ENCODE data around the gene PRAMEF20.
"Not testable (repeated sequence)": the region's sequence is repeated elsewhere in the genome, so short reads cannot be mapped to it uniquely, and the experiment has no call there.

PRAMEF20 gene

GRCh38 chr1:13432251-13432650, 22.0 kb downstream of the PRAMEF20 start:
- no peak for TF ChIP-seq CTCF (IDR thresholded peaks at IDR 0.05; ENCODE audit: control extremely low read depth, extremely low read depth, low read depth, missing control alignments)
- DNase-seq (ENCODE audit: extremely low spot score), result no peak
- CTCF ChIA-PET, result no interaction called here
- POLR2A ChIA-PET, result no interaction called here

GRCh38 chr1:13433694-13434358, 23.6 kb downstream of the PRAMEF20 start:
- POLR2A ChIA-PET; CTCF ChIA-PET; DNase-seq (ENCODE audit: extremely low spot score): not testable (repeated sequence)

GRCh38 chr1:13435458-13435857, 25.2 kb downstream of the PRAMEF20 start:
- CTCF ChIA-PET, result no interaction called here
- POLR2A ChIA-PET, result no interaction called here

GRCh38 chr1:13439104-13439783, 29.0 kb downstream of the PRAMEF20 start:
- DNase-seq (ENCODE audit: extremely low spot score); CTCF ChIA-PET; POLR2A ChIA-PET: not testable (repeated sequence)

More at GRCh38 chr1:13435458-13435857, 25.2 kb downstream of the PRAMEF20 start:
- no peak for TF ChIP-seq CTCF (IDR thresholded peaks at IDR 0.05; ENCODE audit: control extremely low read depth, extremely low read depth, low read depth, missing control alignments)
- DNase-seq (ENCODE audit: extremely low spot score), result no peak

- TF ChIP-seq CTCF (IDR thresholded peaks at IDR 0.05; ENCODE audit: control extremely low read depth, extremely low read depth, low read depth, missing control alignments), result no peak
- POLR2A ChIA-PET, result no interaction called here
- CTCF ChIA-PET, result no interaction called here
- no peak for DNase-seq (ENCODE audit: extremely low spot score)
Observed at GRCh38 chr1:13443335-13443979, 33.2 kb downstream of the PRAMEF20 start.

GRCh38 chr1:13450204-13450603, 40.0 kb downstream of the PRAMEF20 start:
- DNase-seq (ENCODE audit: extremely low spot score), result no peak
- ChIA-PET POLR2A (no interaction called here), CTCF (no interaction called here)
- TF ChIP-seq CTCF (IDR thresholded peaks at IDR 0.05; ENCODE audit: control extremely low read depth, extremely low read depth, low read depth, missing control alignments), result no peak

- ChIA-PET POLR2A (no interaction called here), CTCF (no interaction called here)
- no peak for TF ChIP-seq CTCF (IDR thresholded peaks at IDR 0.05; ENCODE audit: control extremely low read depth, extremely low read depth, low read depth, missing control alignments)
- DNase-seq (ENCODE audit: extremely low spot score), result no peak
Observed at GRCh38 chr1:13451399-13451965, 41.2 kb downstream of the PRAMEF20 start.

Data from GM10248 (cell line).